ENCODE results near the gene TRIO.

TRIO gene

DNA sequence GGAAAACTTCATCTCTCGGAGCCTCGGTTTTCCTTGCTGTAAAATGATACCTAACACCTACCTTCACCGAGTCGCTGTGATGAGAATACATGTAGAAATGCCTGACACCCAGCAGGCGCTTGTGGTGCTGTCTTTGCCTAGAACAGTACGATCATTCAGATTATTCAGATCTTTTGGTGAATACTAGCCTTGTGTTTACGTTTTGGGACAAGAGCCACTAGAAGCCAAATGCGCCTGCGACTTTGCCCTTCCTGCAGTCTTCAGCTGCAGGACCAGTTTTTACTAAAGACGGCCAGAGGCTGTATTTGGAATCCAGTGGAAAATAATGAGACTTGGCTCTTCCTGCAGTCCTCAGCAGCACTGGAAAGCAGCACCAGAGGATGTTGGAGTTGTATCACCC is 189.6 kb downstream of the TRIO start:
- H4K8ac ChIP-seq (ENCODE audit: low read depth, low read length), result no peak overlapping the region
- H3K4me2 ChIP-seq (ENCODE audit: insufficient read depth, low read length, poor library complexity, severe bottlenecking), result no peak overlapping the region
- no peak overlapping the region for H2BK5ac ChIP-seq (ENCODE audit: low read length)
- H3K79me1 ChIP-seq (ENCODE audit: low read depth, low read length), result no peaks in the 10 kb centered on the region
- no peaks in the 10 kb centered on the region for H3K9me3 ChIP-seq (replicated peaks in 1 of 2; ENCODE audit: control insufficient read depth in 2 of 2, insufficient read depth in 1 of 2, low read depth in 1 of 2, low read length in 2 of 2)
- no peak overlapping the region for H2BK12ac ChIP-seq (ENCODE audit: low read length)
- H2AFZ ChIP-seq (ENCODE audit: low read length), result no peak overlapping the region
- H2BK15ac ChIP-seq (ENCODE audit: low read length), result no peak overlapping the region
- H2AK5ac ChIP-seq (ENCODE audit: low read depth, low read length), result no peak overlapping the region
- no peaks in the 10 kb centered on the region for H3K27me3 ChIP-seq (ENCODE audit: control insufficient read depth in 3 of 3, insufficient read depth in 3 of 3, low read depth in 1 of 3, low read length in 3 of 3)
- H4K91ac ChIP-seq (ENCODE audit: low read depth, low read length, poor library complexity), result no peak overlapping the region
- no peak for DNase-seq (ENCODE audit: low spot score)
- no peak overlapping the region for H3K14ac ChIP-seq (ENCODE audit: low read length)
- no peak overlapping the region for H3K23ac ChIP-seq (ENCODE audit: low read depth, low read length, poor library complexity)
- WGBS, 2 donors (ENCODE audit: extremely low coverage in 2 of 2, insufficient read length in 2 of 2, insufficient replicate concordance in 1 of 2), result no CpG with 5 or more reads among the region's 10 CpGs
- H3K18ac ChIP-seq (ENCODE audit: low read length), result no peak overlapping the region
- no peak overlapping the region for H2BK120ac ChIP-seq (ENCODE audit: low read depth, low read length)
- no peak overlapping the region for H3K4ac ChIP-seq (ENCODE audit: low read length)
- peaks cover 8 to 99% of the 10 kb centered on the region in 2 donors for H3K36me3 ChIP-seq (replicated peaks in 1 of 2; ENCODE audit: control insufficient read depth in 2 of 2, insufficient read depth in 2 of 2, low read length in 2 of 2)
- H3K4me3 ChIP-seq (ENCODE audit: low read length in 2 of 2), result no peak overlapping the region
- H3K4me1 ChIP-seq (ENCODE audit: control insufficient read depth in 2 of 2, insufficient read depth in 1 of 2, low read depth in 1 of 2, low read length in 2 of 2), result no peaks in the 10 kb centered on the region
- no peak overlapping the region for H3K27ac ChIP-seq (replicated peaks; ENCODE audit: low read length)
- H3K9ac ChIP-seq (ENCODE audit: low read depth, low read length, poor library complexity), result no peak overlapping the region

DNA sequence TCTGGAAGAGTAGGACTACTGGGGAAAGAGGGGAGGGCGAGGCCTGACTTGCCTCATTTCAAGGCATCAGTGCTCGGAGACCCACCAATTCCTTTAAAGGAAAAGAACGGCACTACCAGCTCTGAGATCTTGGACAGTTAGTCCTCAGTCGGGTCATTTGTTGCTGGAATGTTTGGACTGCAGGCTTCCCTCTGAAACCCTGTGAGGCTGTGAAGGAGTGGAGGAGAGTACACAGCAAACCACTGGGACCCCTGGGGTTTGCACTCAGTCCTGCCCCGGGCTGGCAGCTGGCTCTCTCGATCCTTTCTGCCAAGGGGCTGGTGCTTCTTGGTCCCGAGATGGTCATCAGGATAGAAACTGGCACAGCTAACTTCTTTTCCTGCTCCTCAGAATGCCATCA is 194.5 kb downstream of the TRIO start:
- Histone ChIP-seq H4K8ac (ENCODE audit: low read depth, low read length) (no peak overlapping the region), H2BK120ac (ENCODE audit: low read depth, low read length) (no peak overlapping the region), H3K27me3 (ENCODE audit: control insufficient read depth in 3 of 3, insufficient read depth in 3 of 3, low read depth in 1 of 3, low read length in 3 of 3) (no peaks in the 10 kb centered on the region), H2BK5ac (ENCODE audit: low read length) (no peak overlapping the region), H3K9me3 (replicated peaks in 1 of 2; ENCODE audit: control insufficient read depth in 2 of 2, insufficient read depth in 1 of 2, low read depth in 1 of 2, low read length in 2 of 2) (no peaks in the 10 kb centered on the region), H4K91ac (ENCODE audit: low read depth, low read length, poor library complexity) (no peak overlapping the region), H2BK15ac (ENCODE audit: low read length) (no peak overlapping the region), H3K18ac (ENCODE audit: low read length) (no peak overlapping the region), H2AK5ac (ENCODE audit: low read depth, low read length) (no peak overlapping the region), H2BK12ac (ENCODE audit: low read length) (no peak overlapping the region), H3K36me3 (replicated peaks in 1 of 2; ENCODE audit: control insufficient read depth in 2 of 2, insufficient read depth in 2 of 2, low read length in 2 of 2) (peaks cover 7 to 75% of the 10 kb centered on the region in 2 donors), H3K4me3 (ENCODE audit: low read length in 2 of 2) (no peak overlapping the region), H3K4me2 (ENCODE audit: insufficient read depth, low read length, poor library complexity, severe bottlenecking) (no peak overlapping the region), H3K27ac (replicated peaks; ENCODE audit: low read length) (no peak overlapping the region), H3K23ac (ENCODE audit: low read depth, low read length, poor library complexity) (no peak overlapping the region), H3K79me1 (ENCODE audit: low read depth, low read length) (no peaks in the 10 kb centered on the region), H2AFZ (ENCODE audit: low read length) (no peak overlapping the region), H3K4me1 (ENCODE audit: control insufficient read depth in 2 of 2, insufficient read depth in 1 of 2, low read depth in 1 of 2, low read length in 2 of 2) (peaks cover 16 to 17% of the 10 kb centered on the region in 2 donors), H3K14ac (ENCODE audit: low read length) (no peak overlapping the region), H3K9ac (ENCODE audit: low read depth, low read length, poor library complexity) (no peak overlapping the region), H3K4ac (ENCODE audit: low read length) (no peak overlapping the region)
- no peak for DNase-seq (ENCODE audit: low spot score)
- WGBS, 2 donors (ENCODE audit: extremely low coverage in 2 of 2, insufficient read length in 2 of 2, insufficient replicate concordance in 1 of 2), result no CpG with 5 or more reads among the region's 7 CpGs

DNA sequence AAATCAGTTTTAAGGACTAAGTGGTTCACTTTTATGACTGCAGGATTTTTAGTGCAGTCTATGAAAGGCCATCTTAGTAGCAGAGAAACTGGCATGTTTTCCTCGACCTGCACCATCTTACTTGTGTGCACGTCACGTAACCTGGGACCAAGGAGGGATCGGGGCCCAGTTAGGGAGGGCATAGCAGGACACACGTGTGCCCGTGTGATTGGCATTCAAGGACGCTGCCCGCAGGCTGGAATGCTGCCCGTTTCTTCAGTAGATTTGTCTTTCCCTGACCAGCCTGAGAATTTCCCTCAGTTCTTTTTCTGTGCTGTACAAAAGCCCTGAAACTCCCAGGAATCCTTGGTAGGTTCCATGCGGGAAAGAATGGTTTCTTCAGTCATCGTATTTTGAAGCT is 196.3 kb downstream of the TRIO start:
- no peak overlapping the region for H3K27ac ChIP-seq (replicated peaks; ENCODE audit: low read length)
- no peak overlapping the region for H3K23ac ChIP-seq (ENCODE audit: low read depth, low read length, poor library complexity)
- H4K91ac ChIP-seq (ENCODE audit: low read depth, low read length, poor library complexity), result no peak overlapping the region
- H3K4ac ChIP-seq (ENCODE audit: low read length), result no peak overlapping the region
- no peak overlapping the region for H3K9ac ChIP-seq (ENCODE audit: low read depth, low read length, poor library complexity)
- no peaks in the 10 kb centered on the region for H3K27me3 ChIP-seq (ENCODE audit: control insufficient read depth in 3 of 3, insufficient read depth in 3 of 3, low read depth in 1 of 3, low read length in 3 of 3)
- H3K14ac ChIP-seq (ENCODE audit: low read length), result no peak overlapping the region
- no peak overlapping the region for H2AFZ ChIP-seq (ENCODE audit: low read length)
- no peak overlapping the region for H2BK120ac ChIP-seq (ENCODE audit: low read depth, low read length)
- H3K18ac ChIP-seq (ENCODE audit: low read length), result peak overlapping the region; percentile 81
- H2BK15ac ChIP-seq (ENCODE audit: low read length), result no peak overlapping the region
- no peak overlapping the region for H4K8ac ChIP-seq (ENCODE audit: low read depth, low read length)
- H2BK5ac ChIP-seq (ENCODE audit: low read length), result no peak overlapping the region
- H3K4me1 ChIP-seq (ENCODE audit: control insufficient read depth in 2 of 2, insufficient read depth in 1 of 2, low read depth in 1 of 2, low read length in 2 of 2), result peaks cover 18% of the 10 kb centered on the region in 2 donors
- H3K79me1 ChIP-seq (ENCODE audit: low read depth, low read length), result no peaks in the 10 kb centered on the region
- no peak overlapping the region for H3K4me2 ChIP-seq (ENCODE audit: insufficient read depth, low read length, poor library complexity, severe bottlenecking)
- WGBS, 2 donors (ENCODE audit: extremely low coverage in 2 of 2, insufficient read length in 2 of 2, insufficient replicate concordance in 1 of 2), result no CpG with 5 or more reads among the region's 11 CpGs
- DNase-seq (ENCODE audit: low spot score), result no peak
- H3K4me3 ChIP-seq (ENCODE audit: low read length in 2 of 2), result no peak overlapping the region
- H3K9me3 ChIP-seq (replicated peaks in 1 of 2; ENCODE audit: control insufficient read depth in 2 of 2, insufficient read depth in 1 of 2, low read depth in 1 of 2, low read length in 2 of 2), result no peaks in the 10 kb centered on the region
- H2BK12ac ChIP-seq (ENCODE audit: low read length), result no peak overlapping the region
- H2AK5ac ChIP-seq (ENCODE audit: low read depth, low read length), result no peak overlapping the region
- H3K36me3 ChIP-seq (replicated peaks in 1 of 2; ENCODE audit: control insufficient read depth in 2 of 2, insufficient read depth in 2 of 2, low read length in 2 of 2), result peaks cover 9 to 75% of the 10 kb centered on the region in 2 donors

DNA sequence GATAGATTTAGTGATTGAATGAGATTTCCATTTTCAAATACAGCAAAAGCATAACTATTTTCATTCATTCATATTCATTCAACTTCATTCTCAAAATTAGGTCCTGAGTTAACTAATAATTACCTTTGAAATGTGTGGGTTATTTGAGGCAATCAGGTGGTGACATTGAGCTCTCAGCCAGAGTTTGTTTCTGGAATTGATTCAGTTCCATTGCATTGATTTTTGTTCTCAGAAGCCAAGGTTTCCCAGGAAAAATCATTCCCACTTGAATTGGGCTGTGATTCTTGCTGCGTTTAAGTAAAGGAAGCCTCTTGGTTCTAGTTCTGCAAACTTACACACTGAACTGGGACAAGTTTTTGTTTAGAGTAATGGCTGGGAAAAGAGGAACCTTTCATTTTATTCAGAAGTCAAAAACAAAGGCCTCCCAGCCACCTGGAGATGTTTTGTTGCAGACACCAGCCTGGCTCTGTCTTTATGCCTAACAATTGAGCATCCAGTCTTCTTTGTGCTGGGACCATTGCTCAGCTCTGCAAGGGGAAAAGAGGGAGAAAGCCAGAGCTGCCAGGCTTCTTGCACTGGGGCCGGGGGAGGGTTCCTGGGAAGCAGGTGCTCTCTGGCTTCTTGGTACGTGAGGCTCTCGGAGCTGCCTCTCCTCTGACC is 198.6 kb downstream of the TRIO start:
- peak overlapping the region; percentile 82 for H3K27ac ChIP-seq (replicated peaks; ENCODE audit: low read length)
- H3K23ac ChIP-seq (ENCODE audit: low read depth, low read length, poor library complexity), result no peak overlapping the region
- DNase-seq (ENCODE audit: low spot score), result peak; percentile 56
- no peak overlapping the region for H3K4me3 ChIP-seq (ENCODE audit: low read length in 2 of 2)
- peaks cover 0 to 6% of the 10 kb centered on the region in 2 donors for H3K9me3 ChIP-seq (replicated peaks in 1 of 2; ENCODE audit: control insufficient read depth in 2 of 2, insufficient read depth in 1 of 2, low read depth in 1 of 2, low read length in 2 of 2)
- no peak overlapping the region for H3K9ac ChIP-seq (ENCODE audit: low read depth, low read length, poor library complexity)
- no peak overlapping the region for H2BK15ac ChIP-seq (ENCODE audit: low read length)
- no peak overlapping the region for H3K18ac ChIP-seq (ENCODE audit: low read length)
- H3K79me1 ChIP-seq (ENCODE audit: low read depth, low read length), result no peaks in the 10 kb centered on the region
- no peak overlapping the region for H2AK5ac ChIP-seq (ENCODE audit: low read depth, low read length)
- H3K27me3 ChIP-seq (ENCODE audit: control insufficient read depth in 3 of 3, insufficient read depth in 3 of 3, low read depth in 1 of 3, low read length in 3 of 3), result no peaks in the 10 kb centered on the region
- peaks cover 18% of the 10 kb centered on the region in 2 donors for H3K4me1 ChIP-seq (ENCODE audit: control insufficient read depth in 2 of 2, insufficient read depth in 1 of 2, low read depth in 1 of 2, low read length in 2 of 2)
- H2AFZ ChIP-seq (ENCODE audit: low read length), result no peak overlapping the region
- no peak overlapping the region for H4K91ac ChIP-seq (ENCODE audit: low read depth, low read length, poor library complexity)
- no peak overlapping the region for H2BK5ac ChIP-seq (ENCODE audit: low read length)
- H4K8ac ChIP-seq (ENCODE audit: low read depth, low read length), result no peak overlapping the region
- H3K4ac ChIP-seq (ENCODE audit: low read length), result no peak overlapping the region
- H2BK120ac ChIP-seq (ENCODE audit: low read depth, low read length), result no peak overlapping the region
- H3K14ac ChIP-seq (ENCODE audit: low read length), result no peak overlapping the region
- peak overlapping the region; percentile 15 for H3K4me2 ChIP-seq (ENCODE audit: insufficient read depth, low read length, poor library complexity, severe bottlenecking)
- H2BK12ac ChIP-seq (ENCODE audit: low read length), result no peak overlapping the region
- WGBS, 2 donors (ENCODE audit: extremely low coverage in 2 of 2, insufficient read length in 2 of 2, insufficient replicate concordance in 1 of 2), result no CpG with 5 or more reads among the region's 4 CpGs
- H3K36me3 ChIP-seq (replicated peaks in 1 of 2; ENCODE audit: control insufficient read depth in 2 of 2, insufficient read depth in 2 of 2, low read length in 2 of 2), result peaks cover 8 to 74% of the 10 kb centered on the region in 2 donors

Measured in neuronal stem cell (in vitro differentiated cells).